HFFc6 (cell line): ENCODE measurements around the gene LRRC10B. TPM values are rescaled to one million over a fixed set of nuclear protein-coding genes. Genes with fewer than 3 reads are reported as not detected.

Source experiments
- DNase-seq: peaks from one replicate; pipeline ENCODE4 v3.0.0-alpha.2; 2018
- H3K27ac Mint-ChIP-seq: 2 replicates; pipeline ENCODE4 v1.8.0; 2020; ENCODE audit warnings: mild to moderate bottlenecking, mixed read lengths
- H3K27me3 Mint-ChIP-seq: 2 replicates; pipeline ENCODE4 v1.8.0; 2021; ENCODE audit warnings: mild to moderate bottlenecking, moderate library complexity, mixed read lengths; ENCODE audit not compliant: insufficient read depth
- H3K36me3 Mint-ChIP-seq: 2 replicates; pipeline ENCODE4 v1.8.0; 2021; ENCODE audit warnings: low read depth, mixed read lengths
- H3K4me1 Mint-ChIP-seq: 2 replicates; pipeline ENCODE4 v1.8.0; 2020; ENCODE audit warnings: low read depth, mixed read lengths
- H3K4me3 Mint-ChIP-seq: 2 replicates; pipeline ENCODE4 v1.8.0; 2020; ENCODE audit warnings: mild to moderate bottlenecking, moderate library complexity, mixed read lengths
- H3K9me3 Mint-ChIP-seq: 2 replicates; pipeline ENCODE4 v1.8.0; 2020; ENCODE audit warnings: mild to moderate bottlenecking, mixed read lengths
- CTCF ChIP-seq: fragments of 200-600 bp; sonication (generic); IDR thresholded peaks from 2 replicates; pipeline ENCODE4 v1.5.0; 2021; ENCODE audit warnings: antibody characterized with exemption, mild to moderate bottlenecking
- total RNA-seq, 6 experiments: library from RNA; stranded (reverse); fragmentation: NEBNext Ultra II Directional; extraction: Animal tissue kit (Norgen Biotek cat#: 25700); gene quantifications; 2 replicates in 1 of 6; 3 replicates in 5 of 6; pipeline ENCODE4 v1.2.3, GENCODE V29; 2021

Gene LRRC10B
- total RNA-seq, 6 experiments from 2014 or later, result not detected

- H3K27me3 Mint-ChIP-seq, result peaks cover 29% of the 10 kb centered on the region
- peaks cover 21% of the 10 kb centered on the region for H3K4me1 Mint-ChIP-seq
- no peak for DNase-seq
Observed at GRCh38 chr11:61535998-61536675, 27.6 kb downstream of the LRRC10B start.

GRCh38 chr11:61536676-61537270 lies 28.2 kb downstream of the LRRC10B start:
- H3K36me3 Mint-ChIP-seq, result no peaks in the 10 kb centered on the region
- H3K9me3 Mint-ChIP-seq, result no peaks in the 10 kb centered on the region
- H3K4me3 Mint-ChIP-seq, result no peak overlapping the region
- H3K27me3 Mint-ChIP-seq, result peaks cover 29% of the 10 kb centered on the region
- peaks cover 27% of the 10 kb centered on the region for H3K4me1 Mint-ChIP-seq
- DNase-seq, result no peak
- no peak overlapping the region for H3K27ac Mint-ChIP-seq
- TF ChIP-seq CTCF, result no peak

More at GRCh38 chr11:61535998-61536675, 27.6 kb downstream of the LRRC10B start:
- Mint-ChIP-seq H3K4me3 (no peak overlapping the region), H3K36me3 (no peaks in the 10 kb centered on the region), H3K9me3 (no peaks in the 10 kb centered on the region), H3K27ac (no peak overlapping the region)
- no peak for TF ChIP-seq CTCF

- peaks cover 28% of the 10 kb centered on the region for H3K27me3 Mint-ChIP-seq
- peaks cover 31% of the 10 kb centered on the region for H3K4me1 Mint-ChIP-seq
- H3K9me3 Mint-ChIP-seq, result no peaks in the 10 kb centered on the region
- no peak overlapping the region for H3K4me3 Mint-ChIP-seq
- H3K27ac Mint-ChIP-seq, result no peak overlapping the region
- TF ChIP-seq CTCF, result no peak
- no peak for DNase-seq
- no peaks in the 10 kb centered on the region for H3K36me3 Mint-ChIP-seq
Observed at GRCh38 chr11:61537326-61537725, 28.8 kb downstream of the LRRC10B start.

- H3K4me1 Mint-ChIP-seq, result peaks cover 35% of the 10 kb centered on the region
- no peaks in the 10 kb centered on the region for H3K9me3 Mint-ChIP-seq
- TF ChIP-seq CTCF, result no peak
- H3K27me3 Mint-ChIP-seq, result peaks cover 28% of the 10 kb centered on the region
- H3K27ac Mint-ChIP-seq, result no peak overlapping the region
- H3K4me3 Mint-ChIP-seq, result no peak overlapping the region
- no peak for DNase-seq
- H3K36me3 Mint-ChIP-seq, result no peaks in the 10 kb centered on the region
Observed at GRCh38 chr11:61538636-61538961, 30.1 kb downstream of the LRRC10B start.

- Mint-ChIP-seq H3K4me3 (no peak overlapping the region), H3K4me1 (peaks cover 39% of the 10 kb centered on the region), H3K27me3 (peaks cover 25% of the 10 kb centered on the region), H3K9me3 (no peaks in the 10 kb centered on the region), H3K27ac (no peak overlapping the region), H3K36me3 (peaks cover 1% of the 10 kb centered on the region; the same call in 1 of the 2 replicates)
- no peak for TF ChIP-seq CTCF
- DNase-seq, result no peak
Observed at GRCh38 chr11:61539006-61539405, 30.5 kb downstream of the LRRC10B start.
